Retinal pigment epithelial cell (primary cell): ENCODE measurements around the gene RGS16.
A peak's percentile ranks its signal among the peaks of the same experiment; 100 is the strongest.

Experiments used
- DNase-seq: peaks from one replicate; pipeline ENCODE4 v3.0.0-alpha.2; 2010; ENCODE audit warnings: low read depth
- H3K4me3 ChIP-seq: 2 replicates; pipeline ENCODE4 v1.5.1; 2011; ENCODE audit warnings: mild to moderate bottlenecking, low read length, control low read depth, moderate library complexity
- TF ChIP-seq, protein P1 (sequence below): conservative IDR thresholded peaks from 2 replicates; pipeline ENCODE4 v1.5.1; 2011; ENCODE audit warnings: low read depth, low read length, control low read depth, inconsistent platforms

Gene RGS16

DNA sequence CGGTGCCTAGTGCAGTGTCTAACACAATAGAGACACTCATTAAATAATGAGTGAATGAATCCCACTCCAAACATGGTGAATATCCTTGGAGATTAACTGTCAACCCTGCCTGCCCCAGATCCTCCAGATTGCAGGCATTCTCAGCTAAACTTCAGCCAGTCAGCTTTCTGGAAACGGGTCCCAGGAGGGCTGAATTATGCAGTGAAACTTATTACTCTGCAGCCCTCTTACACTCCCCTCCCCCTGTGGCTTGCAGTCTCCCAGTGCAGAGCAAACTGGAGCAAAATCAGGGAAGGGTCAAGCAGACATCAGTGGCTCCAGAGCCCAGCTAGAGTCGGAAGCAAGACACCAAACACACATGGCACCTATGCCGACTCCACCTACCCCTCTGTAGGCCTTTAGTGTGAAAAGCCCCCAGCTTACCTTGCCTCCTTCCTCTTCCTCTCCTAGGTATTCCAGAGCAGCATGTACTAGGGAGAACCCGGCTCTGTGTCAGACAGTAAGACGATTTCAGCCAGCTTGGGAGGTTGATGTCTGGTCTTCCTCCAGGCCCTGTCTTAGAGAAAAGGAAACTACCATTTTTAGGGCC is 6.5 kb upstream of the RGS16 start:
- TF ChIP-seq, protein P1, sequence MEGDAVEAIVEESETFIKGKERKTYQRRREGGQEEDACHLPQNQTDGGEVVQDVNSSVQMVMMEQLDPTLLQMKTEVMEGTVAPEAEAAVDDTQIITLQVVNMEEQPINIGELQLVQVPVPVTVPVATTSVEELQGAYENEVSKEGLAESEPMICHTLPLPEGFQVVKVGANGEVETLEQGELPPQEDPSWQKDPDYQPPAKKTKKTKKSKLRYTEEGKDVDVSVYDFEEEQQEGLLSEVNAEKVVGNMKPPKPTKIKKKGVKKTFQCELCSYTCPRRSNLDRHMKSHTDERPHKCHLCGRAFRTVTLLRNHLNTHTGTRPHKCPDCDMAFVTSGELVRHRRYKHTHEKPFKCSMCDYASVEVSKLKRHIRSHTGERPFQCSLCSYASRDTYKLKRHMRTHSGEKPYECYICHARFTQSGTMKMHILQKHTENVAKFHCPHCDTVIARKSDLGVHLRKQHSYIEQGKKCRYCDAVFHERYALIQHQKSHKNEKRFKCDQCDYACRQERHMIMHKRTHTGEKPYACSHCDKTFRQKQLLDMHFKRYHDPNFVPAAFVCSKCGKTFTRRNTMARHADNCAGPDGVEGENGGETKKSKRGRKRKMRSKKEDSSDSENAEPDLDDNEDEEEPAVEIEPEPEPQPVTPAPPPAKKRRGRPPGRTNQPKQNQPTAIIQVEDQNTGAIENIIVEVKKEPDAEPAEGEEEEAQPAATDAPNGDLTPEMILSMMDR: no peak
- DNase-seq: no peak

GRCh38 chr1:182608845-182609610 is 4.8 kb upstream of the RGS16 start:
- TF ChIP-seq, protein P1: no peak
- no peak overlapping the region for H3K4me3 ChIP-seq
- no peak for DNase-seq

More for the DNA sequence above, 6.5 kb upstream of the RGS16 start:
- no peak overlapping the region for H3K4me3 ChIP-seq

GRCh38 chr1:182608236-182608635 is 4.0 kb upstream of the RGS16 start:
- H3K4me3 ChIP-seq: no peak overlapping the region
- TF ChIP-seq, protein P1: no peak
- no peak for DNase-seq

DNA sequence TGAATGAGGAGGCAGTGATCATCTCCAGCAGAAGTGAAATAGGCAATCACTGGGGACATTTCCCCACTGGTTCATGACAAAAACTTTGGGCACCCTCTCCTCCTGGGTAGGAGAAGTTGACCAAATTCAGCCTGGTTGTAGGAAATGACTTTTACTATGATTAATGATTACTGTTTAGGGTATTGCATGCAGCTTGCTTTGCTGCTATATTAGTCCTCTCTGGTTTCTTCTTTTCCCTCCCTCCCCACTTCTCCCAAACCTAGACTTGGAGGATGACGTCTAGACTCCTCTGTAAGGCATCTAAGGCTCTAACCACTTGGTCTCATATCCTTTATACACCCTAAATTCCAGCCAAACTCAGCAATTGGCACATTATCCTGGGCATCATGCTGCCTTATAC is 3.4 kb upstream of the RGS16 start:
- no peak overlapping the region for H3K4me3 ChIP-seq
- DNase-seq: no peak
- TF ChIP-seq, protein P1: no peak

DNA sequence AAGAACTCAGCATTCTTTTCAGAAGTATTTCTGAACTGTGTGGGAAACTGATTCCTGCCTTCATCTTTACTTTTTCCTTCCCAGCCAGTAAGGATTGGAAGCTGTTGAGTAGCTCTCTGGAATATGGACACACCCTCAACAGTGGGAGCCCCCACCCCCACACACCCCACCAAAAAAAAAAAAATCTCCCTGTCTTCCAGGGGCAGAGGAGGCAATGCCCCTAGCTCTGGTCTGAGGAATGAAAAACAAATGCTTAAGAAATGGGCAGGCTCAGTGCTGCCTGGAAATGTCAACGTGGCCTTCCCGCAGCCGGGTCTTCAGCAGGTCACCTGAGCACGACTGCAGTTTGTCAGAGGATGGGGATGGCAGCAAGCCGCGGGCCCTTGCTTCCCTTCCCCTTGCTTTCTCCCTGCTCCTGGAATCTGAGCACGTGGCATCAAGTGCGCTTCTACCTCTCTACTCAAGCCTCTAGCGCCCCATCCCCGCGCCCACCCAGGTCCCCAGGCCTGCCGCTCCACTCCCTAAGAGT is 479 bp downstream of the RGS16 start:
- peak overlapping the region; percentile 45 for H3K4me3 ChIP-seq
- DNase-seq: no peak
- TF ChIP-seq, protein P1: no peak

GRCh38 chr1:182602935-182603645 is 1.1 kb downstream of the RGS16 start:
- H3K4me3 ChIP-seq: no peak overlapping the region
- TF ChIP-seq, protein P1: no peak
- no peak for DNase-seq

- DNase-seq: no peak
- TF ChIP-seq, protein P1: no peak
- H3K4me3 ChIP-seq: no peak overlapping the region
These were observed 2.3 kb downstream of the RGS16 start for GRCh38 chr1:182601913-182602312.
